Activated CD8-positive, alpha-beta T cell treated with anti-CD3 and anti-CD28 coated beads for 36 hours (primary cell): ENCODE results near the gene FRG2. TPM values are rescaled to one million over a fixed set of nuclear protein-coding genes. Genes with fewer than 3 reads are reported as not detected.
A peak's percentile ranks its signal among the peaks of the same experiment; 100 is the strongest.
"Not testable (repeated sequence)": the region's sequence is repeated elsewhere in the genome, so short reads cannot be mapped to it uniquely, and the experiment has no call there.

ENCODE experiments used
- ATAC-seq: fragments of 200-7000 bp; cut with Tn5 transposase; one replicate; pipeline ENCODE4 v1.10.0; 2021; ENCODE audit warnings: mild to moderate bottlenecking, moderate library complexity
- CTCF ChIA-PET: fragments of 350-600 bp; sonication (Branson Sonifier 250); formaldehyde crosslinking; loops from one replicate; lab custom pipeline; 2021; ENCODE audit warnings: antibody characterized with exemption; lab: Charles Lee
- POLR2A ChIA-PET: fragments of 350-600 bp; sonication (Branson Sonifier 250); formaldehyde crosslinking; loops from one replicate; lab custom pipeline; 2021; ENCODE audit warnings: antibody characterized with exemption; lab: Charles Lee
- DNase-seq: peaks from one replicate; pipeline ENCODE4 v3.0.0-alpha.2; 2020
- H3K27ac Mint-ChIP-seq: one replicate; pipeline ENCODE4 v1.8.0; 2021; ENCODE audit warnings: mild to moderate bottlenecking, mixed read lengths
- H3K27me3 Mint-ChIP-seq: one replicate; pipeline ENCODE4 v1.8.0; 2021; ENCODE audit warnings: mixed read lengths
- H3K36me3 Mint-ChIP-seq: one replicate; pipeline ENCODE4 v1.8.0; 2021; ENCODE audit warnings: low read depth, mixed read lengths
- H3K4me1 Mint-ChIP-seq: one replicate; pipeline ENCODE4 v1.8.0; 2021; ENCODE audit warnings: low read depth, mixed read lengths
- H3K4me3 Mint-ChIP-seq: one replicate; pipeline ENCODE4 v1.8.0; 2021; ENCODE audit warnings: mild to moderate bottlenecking, moderate library complexity, mixed read lengths
- H3K9me3 Mint-ChIP-seq: one replicate; pipeline ENCODE4 v1.8.0; 2021; ENCODE audit warnings: mixed read lengths
- intact Hi-C: fragments of 100-400 bp; cut with micrococcal nuclease; formaldehyde crosslinking; loops from one replicate; pipeline ENCODE4 v1.10.0; 2022
- total RNA-seq, 2 experiments: library from RNA; stranded (reverse); gene quantifications; one replicate each; pipeline ENCODE4 v1.2.3, GENCODE V29; 2021
- TF ChIP-seq, protein P1 (sequence below): fragments of 200-600 bp; IDR thresholded peaks from one replicate; pipeline ENCODE4 v1.8.0; 2022; ENCODE audit warnings: antibody characterized with exemption, mild to moderate bottlenecking

FRG2 gene
- total RNA-seq, 2 experiments from 2014 or later: not detected

DNA sequence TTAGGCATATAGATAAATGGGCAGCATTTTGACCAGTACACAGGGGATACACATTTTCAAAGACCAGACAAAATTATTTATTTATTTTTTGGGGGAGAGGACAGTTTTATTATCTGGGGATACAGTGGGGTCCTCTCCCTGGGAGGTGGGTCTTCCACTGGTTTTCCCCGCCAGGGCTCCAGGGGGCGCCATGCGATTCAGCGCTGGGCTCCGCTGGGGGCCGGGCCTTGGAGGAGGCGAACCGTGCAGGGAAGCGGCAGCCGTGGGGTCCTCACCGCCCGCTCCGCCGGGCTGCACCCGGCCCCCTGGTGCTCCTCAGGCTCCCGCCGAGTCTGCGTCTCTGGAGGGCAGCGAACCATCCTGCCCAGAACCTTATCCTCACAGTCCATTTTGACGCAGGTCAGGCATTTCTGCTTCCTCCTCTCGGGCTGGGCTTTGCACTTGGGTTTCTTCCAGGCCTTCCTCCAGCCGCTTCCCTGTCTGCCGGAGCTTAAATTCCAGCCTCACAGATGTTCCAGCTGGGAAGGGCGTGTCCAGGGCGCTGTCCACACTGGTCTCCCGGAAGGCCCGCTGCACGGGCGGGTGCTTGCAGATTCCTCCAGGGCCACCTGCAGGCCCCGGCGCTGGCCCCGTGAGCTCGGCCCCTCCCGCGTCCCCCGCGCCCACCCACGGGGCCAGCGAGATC lies 10.8 kb upstream of the FRG2 start:
- POLR2A ChIA-PET, H3K4me3 Mint-ChIP-seq: not testable (repeated sequence)

DNA sequence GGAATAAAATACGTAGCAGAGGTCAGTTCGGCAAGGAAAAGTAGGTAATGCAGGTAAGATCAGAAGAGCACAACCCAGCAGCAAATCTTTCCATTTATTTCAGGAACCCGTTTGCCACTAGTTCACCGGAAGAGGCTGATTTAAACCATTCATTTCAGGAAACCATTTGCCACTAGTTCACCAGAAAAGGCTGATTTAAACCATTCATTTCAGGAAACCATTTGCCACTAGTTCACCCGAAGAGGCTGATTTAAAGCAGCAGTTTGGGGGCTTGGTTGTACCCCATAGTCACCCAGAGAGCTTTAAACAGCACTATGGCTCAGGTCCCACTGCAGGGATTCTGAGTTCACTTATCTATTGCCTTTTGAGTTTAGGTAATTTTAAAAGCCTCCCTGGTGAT lies 4.2 kb upstream of the FRG2 start:
- H3K36me3 Mint-ChIP-seq, H3K9me3 Mint-ChIP-seq, POLR2A ChIA-PET, H3K4me3 Mint-ChIP-seq, H3K27ac Mint-ChIP-seq, H3K4me1 Mint-ChIP-seq, H3K27me3 Mint-ChIP-seq, DNase-seq, CTCF ChIA-PET, intact Hi-C loops: not testable (repeated sequence)
- peak; percentile 39 for ATAC-seq

More for the DNA sequence above, 10.8 kb upstream of the FRG2 start:
- H3K9me3 Mint-ChIP-seq, H3K4me1 Mint-ChIP-seq, H3K27ac Mint-ChIP-seq, CTCF ChIA-PET, H3K27me3 Mint-ChIP-seq, H3K36me3 Mint-ChIP-seq, intact Hi-C loops: not testable (repeated sequence)
- peak; percentile 49 for DNase-seq
- TF ChIP-seq, protein P1, sequence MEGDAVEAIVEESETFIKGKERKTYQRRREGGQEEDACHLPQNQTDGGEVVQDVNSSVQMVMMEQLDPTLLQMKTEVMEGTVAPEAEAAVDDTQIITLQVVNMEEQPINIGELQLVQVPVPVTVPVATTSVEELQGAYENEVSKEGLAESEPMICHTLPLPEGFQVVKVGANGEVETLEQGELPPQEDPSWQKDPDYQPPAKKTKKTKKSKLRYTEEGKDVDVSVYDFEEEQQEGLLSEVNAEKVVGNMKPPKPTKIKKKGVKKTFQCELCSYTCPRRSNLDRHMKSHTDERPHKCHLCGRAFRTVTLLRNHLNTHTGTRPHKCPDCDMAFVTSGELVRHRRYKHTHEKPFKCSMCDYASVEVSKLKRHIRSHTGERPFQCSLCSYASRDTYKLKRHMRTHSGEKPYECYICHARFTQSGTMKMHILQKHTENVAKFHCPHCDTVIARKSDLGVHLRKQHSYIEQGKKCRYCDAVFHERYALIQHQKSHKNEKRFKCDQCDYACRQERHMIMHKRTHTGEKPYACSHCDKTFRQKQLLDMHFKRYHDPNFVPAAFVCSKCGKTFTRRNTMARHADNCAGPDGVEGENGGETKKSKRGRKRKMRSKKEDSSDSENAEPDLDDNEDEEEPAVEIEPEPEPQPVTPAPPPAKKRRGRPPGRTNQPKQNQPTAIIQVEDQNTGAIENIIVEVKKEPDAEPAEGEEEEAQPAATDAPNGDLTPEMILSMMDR: peak; percentile 47
- peak; percentile 77 for ATAC-seq

GRCh38 chr4:190022614-190023281 lies 4.3 kb downstream of the FRG2 start:
- DNase-seq (peak; percentile 33), ATAC-seq (peak; percentile 49)
- intact Hi-C loops, H3K27ac Mint-ChIP-seq, H3K36me3 Mint-ChIP-seq, H3K9me3 Mint-ChIP-seq, POLR2A ChIA-PET, CTCF ChIA-PET: not testable (repeated sequence)
- Mint-ChIP-seq H3K27me3 (peaks cover 34% of the 10 kb centered on the region), H3K4me3 (peak overlapping the region; percentile 52), H3K4me1 (peaks cover 23% of the 10 kb centered on the region)

- H3K36me3 Mint-ChIP-seq, H3K9me3 Mint-ChIP-seq, H3K4me3 Mint-ChIP-seq, DNase-seq, ATAC-seq, POLR2A ChIA-PET, H3K27ac Mint-ChIP-seq, CTCF ChIA-PET, intact Hi-C loops: not testable (repeated sequence)
- H3K27me3 Mint-ChIP-seq: peaks cover 38% of the 10 kb centered on the region
- peaks cover 25% of the 10 kb centered on the region for H3K4me1 Mint-ChIP-seq
Measured at GRCh38 chr4:190021973-190022372, 5.1 kb downstream of the FRG2 start.

DNA sequence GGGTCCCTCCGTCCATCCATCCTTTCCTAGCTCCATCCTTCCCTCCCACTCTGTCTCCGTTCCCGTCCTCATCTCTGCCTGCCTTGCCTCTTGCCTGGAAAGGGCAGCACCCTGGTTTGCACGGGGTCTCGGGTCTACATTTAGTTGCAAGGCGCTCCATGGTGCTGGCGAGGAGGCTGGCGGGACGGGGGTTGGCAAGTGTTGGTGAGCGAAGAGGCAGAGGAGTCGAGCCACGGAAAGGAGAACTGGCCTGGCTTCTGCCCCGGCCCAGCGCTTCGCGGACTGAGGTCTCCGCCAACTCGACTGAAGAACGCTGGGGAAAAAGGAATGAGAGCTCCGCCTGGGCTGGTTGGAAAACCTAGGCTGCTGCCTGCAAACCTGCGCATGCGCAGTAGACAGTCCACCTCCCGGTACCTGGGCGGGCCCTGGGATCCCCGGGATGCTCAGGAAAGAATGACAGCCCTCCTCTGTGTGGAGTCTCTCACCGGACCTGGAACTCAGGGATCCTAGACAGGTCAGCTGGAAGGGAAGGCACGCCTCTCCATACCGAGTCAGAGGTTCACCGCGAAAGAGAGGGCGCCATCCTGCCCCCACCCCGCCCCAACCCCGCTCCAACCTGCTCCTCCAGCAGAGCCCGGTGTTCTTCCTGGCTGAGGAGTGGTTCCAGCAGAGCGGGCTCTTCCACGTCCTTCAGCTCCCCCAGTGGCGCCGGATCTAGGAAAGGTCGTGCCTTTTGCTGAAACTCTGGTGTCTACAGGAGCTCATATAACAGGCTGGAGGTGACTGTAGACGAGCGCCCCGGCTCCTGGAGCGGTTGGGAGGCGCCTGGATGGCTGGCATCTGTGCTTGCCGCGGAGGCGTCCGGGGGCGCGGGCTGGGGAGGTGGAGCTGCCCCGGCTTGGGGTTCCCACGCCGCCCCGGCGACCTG lies 6.0 kb downstream of the FRG2 start:
- intact Hi-C loops: no loop called here
- DNase-seq (peak; percentile 40), ATAC-seq (peak; percentile 26)
- Mint-ChIP-seq H3K27me3 (peaks cover 46% of the 10 kb centered on the region), H3K9me3 (no peaks in the 10 kb centered on the region), H3K4me1 (peaks cover 31% of the 10 kb centered on the region), H3K36me3 (peaks cover 6% of the 10 kb centered on the region), H3K27ac (peak overlapping the region; percentile 33), H3K4me3 (peak overlapping the region; percentile 59)
- CTCF ChIA-PET: no interaction called here
- POLR2A ChIA-PET: no interaction called here
- TF ChIP-seq, protein P1: no peak

GRCh38 chr4:190019859-190020463 lies 7.1 kb downstream of the FRG2 start:
- intact Hi-C loops, CTCF ChIA-PET, H3K27ac Mint-ChIP-seq, DNase-seq, H3K9me3 Mint-ChIP-seq, H3K36me3 Mint-ChIP-seq, ATAC-seq, POLR2A ChIA-PET: not testable (repeated sequence)
- Mint-ChIP-seq H3K4me1 (peaks cover 33% of the 10 kb centered on the region), H3K4me3 (peak overlapping the region; percentile 11), H3K27me3 (peaks cover 53% of the 10 kb centered on the region)
